ENCODE results near the gene FGF4.

DNA sequence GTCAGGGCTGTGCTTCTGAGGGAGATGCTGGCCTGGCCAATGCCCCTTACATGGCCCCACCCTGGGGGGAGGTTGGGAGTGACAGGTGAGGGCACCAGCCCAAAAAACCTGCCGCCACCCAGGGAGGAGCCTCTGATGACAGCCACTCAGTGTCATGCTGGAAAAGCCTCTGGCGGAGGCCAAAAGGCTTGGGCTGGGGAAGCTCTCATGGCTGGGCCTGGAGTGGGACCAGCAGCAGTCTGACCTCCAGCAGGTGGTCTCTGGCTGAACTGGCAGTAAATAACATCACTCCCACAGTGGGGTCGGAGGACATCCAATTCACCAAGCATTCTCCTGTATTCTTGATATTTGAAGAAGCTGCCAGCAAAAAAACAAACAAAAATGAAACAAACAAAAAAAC, 24.0 kb upstream of the FGF4 start:
- TF ChIP-seq CTCF (IDR thresholded peaks at IDR 0.05) (no peak), POLR2A (IDR thresholded peaks at IDR 0.05) (no peak)
